Ishikawa (cell line): Measurements from ENCODE around the gene ATP1B3.

Experiments used
- CREB1 ChIP-seq: IDR thresholded peaks from 2 replicates; pipeline ENCODE4 v1.6.1; 2012; ENCODE audit warnings: low read depth
- FOXM1 ChIP-seq: IDR thresholded peaks from 2 replicates; pipeline ENCODE4 v1.6.1; 2012; ENCODE audit warnings: low read depth, borderline replicate concordance

DNA sequence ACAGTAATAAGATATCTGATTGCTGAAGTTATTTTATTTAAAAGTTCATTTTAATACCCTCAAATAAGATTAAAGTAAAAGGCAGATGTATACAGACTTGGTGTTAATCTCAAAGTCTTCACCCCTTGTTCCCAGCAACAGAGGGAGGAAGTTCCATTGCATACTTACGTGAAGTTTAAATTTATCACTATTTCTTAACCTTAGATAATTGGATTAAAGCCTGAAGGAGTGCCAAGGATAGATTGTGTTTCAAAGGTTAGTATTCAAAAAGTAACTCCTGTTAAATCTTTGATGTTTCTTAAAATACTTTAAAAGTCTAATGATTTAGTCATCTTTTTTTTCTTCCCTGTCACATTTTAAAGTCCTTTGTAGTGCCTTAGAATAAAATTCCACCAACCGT lies 39.3 kb downstream of the ATP1B3 start:
- TF ChIP-seq CREB1 (no peak), FOXM1 (no peak)
